Smooth muscle cell (in vitro differentiated cells): ENCODE measurements around the gene LARGE1. TPM values are rescaled to one million over a fixed set of nuclear protein-coding genes. Genes with fewer than 3 reads are reported as not detected.

Experiments
- DNase-seq: peaks from one replicate; lab custom pipeline; 2025; ENCODE audit not compliant: unreplicated experiment; lab: John Stamatoyannopoulos, UW
- H2AFZ ChIP-seq: fragments of 200-600 bp; sonication (generic); 2 replicates; pipeline ENCODE4 v1.6.0; 2016; ENCODE audit warnings: antibody characterized with exemption, low read depth, mild to moderate bottlenecking
- H3F3A ChIP-seq: fragments of 200-600 bp; sonication (generic); 2 replicates; pipeline ENCODE4 v1.6.0; 2017; ENCODE audit warnings: antibody characterized with exemption, low read depth
- H3K27ac ChIP-seq: fragments of 200-600 bp; sonication (generic); 2 replicates; pipeline ENCODE4 v1.5.1; 2016; ENCODE audit warnings: low read depth, mild to moderate bottlenecking
- H3K27me3 ChIP-seq: fragments of 200-600 bp; sonication (generic); 2 replicates; pipeline ENCODE4 v1.6.1; 2016; ENCODE audit warnings: low read depth, mild to moderate bottlenecking
- H3K36me3 ChIP-seq: fragments of 200-600 bp; sonication (generic); 2 replicates; pipeline ENCODE4 v1.5.1; 2016; ENCODE audit warnings: low read depth
- H3K4me1 ChIP-seq: fragments of 200-600 bp; sonication (generic); 2 replicates; pipeline ENCODE4 v1.5.1; 2016; ENCODE audit warnings: low read depth
- H3K4me2 ChIP-seq: fragments of 200-600 bp; sonication (generic); 2 replicates; pipeline ENCODE4 v1.6.0; 2016; ENCODE audit warnings: mild to moderate bottlenecking
- H3K4me3 ChIP-seq: fragments of 200-600 bp; sonication (generic); 2 replicates; pipeline ENCODE4 v1.5.1; 2016; ENCODE audit warnings: mild to moderate bottlenecking
- H3K79me2 ChIP-seq: fragments of 200-600 bp; sonication (generic); 2 replicates; pipeline ENCODE4 v1.6.0; 2016; ENCODE audit warnings: low read depth, mild to moderate bottlenecking
- H3K9ac ChIP-seq: fragments of 200-600 bp; sonication (generic); 2 replicates; pipeline ENCODE4 v1.6.0; 2016; ENCODE audit warnings: low read depth
- H3K9me3 ChIP-seq: fragments of 200-600 bp; sonication (generic); replicated peaks from 2 replicates; pipeline ENCODE4 v1.5.1; 2016; ENCODE audit warnings: low read depth
- H4K20me1 ChIP-seq: fragments of 200-600 bp; sonication (generic); 2 replicates; pipeline ENCODE4 v1.6.0; 2016; ENCODE audit warnings: low read depth
- CTCF ChIP-seq: fragments of 200-600 bp; sonication (generic); IDR thresholded peaks from 2 replicates; pipeline ENCODE4 v1.5.1; 2017; ENCODE audit warnings: borderline replicate concordance, mild to moderate bottlenecking, antibody characterized with exemption; ENCODE audit not compliant: insufficient read depth, poor library complexity, severe bottlenecking
- WGBS: methylation state at CpG from one replicate; pipeline ENCODE4 v1.1.7; 2016; ENCODE audit warnings: low lambda C conversion rate; 5-methylcytosine and 5-hydroxymethylcytosine counted together
- polyA plus RNA-seq: library from polyadenylated mRNA; unstranded; fragments of >200 nt; fragmentation: Nextera tagmentation; extraction: Ambion mirVana; gene quantifications from 2 replicates; pipeline ENCODE4 v1.2.1, GENCODE V29; 2016
- total RNA-seq: library from RNA; depleted of rRNA; stranded (reverse); fragments of >200 nt; gene quantifications from 2 replicates; pipeline ENCODE4 v1.2.3, GENCODE V29; 2014

The LARGE1 gene
- total and polyA plus RNA-seq, 2 experiments from 2014 or later, result 11.9 to 18.0 TPM

- no peak for TF ChIP-seq CTCF
- peaks cover 2% of the 10 kb centered on the region for H3K4me1 ChIP-seq
Measured at GRCh38 chr22:33798401-33798800, 121.9 kb downstream of the LARGE1 start.

GRCh38 chr22:33796494-33796893, 123.8 kb downstream of the LARGE1 start:
- Histone ChIP-seq H3K4me2 (no peak overlapping the region), H3K4me3 (no peak overlapping the region), H3K9me3 (no peaks in the 10 kb centered on the region), H3F3A (no peaks in the 10 kb centered on the region), H4K20me1 (peaks cover 6% of the 10 kb centered on the region), H3K36me3 (no peaks in the 10 kb centered on the region), H3K27me3 (no peaks in the 10 kb centered on the region), H3K4me1 (peaks cover 7% of the 10 kb centered on the region), H3K9ac (no peak overlapping the region), H2AFZ (no peak overlapping the region), H3K27ac (no peak overlapping the region), H3K79me2 (peaks cover 3% of the 10 kb centered on the region)
- WGBS, result 94% methylated on average over 5 of the region's 5 CpGs
- DNase-seq, result no peak
- TF ChIP-seq CTCF, result no peak

More at GRCh38 chr22:33798401-33798800, 121.9 kb downstream of the LARGE1 start:
- no peaks in the 10 kb centered on the region for H3K36me3 ChIP-seq
- no peak overlapping the region for H3K4me2 ChIP-seq
- no peaks in the 10 kb centered on the region for H3K9me3 ChIP-seq
- H3K9ac ChIP-seq, result no peak overlapping the region
- H3K27me3 ChIP-seq, result no peaks in the 10 kb centered on the region
- no peak overlapping the region for H2AFZ ChIP-seq
- H3K27ac ChIP-seq, result no peak overlapping the region
- no peaks in the 10 kb centered on the region for H3F3A ChIP-seq
- H3K4me3 ChIP-seq, result no peak overlapping the region
- peaks cover 3% of the 10 kb centered on the region for H3K79me2 ChIP-seq
- no peak for DNase-seq
- 79% methylated on average over 6 of the region's 6 CpGs for WGBS
- H4K20me1 ChIP-seq, result peaks cover 2% of the 10 kb centered on the region

- WGBS, result 59% methylated on average over 3 of the region's 3 CpGs
- Histone ChIP-seq H3K4me3 (no peak overlapping the region), H3K4me1 (peaks cover 7% of the 10 kb centered on the region), H3K36me3 (no peaks in the 10 kb centered on the region), H3K27ac (peak overlapping the region; percentile 31), H3K27me3 (no peaks in the 10 kb centered on the region), H3K4me2 (peak overlapping the region; percentile 58), H2AFZ (no peak overlapping the region), H3K79me2 (no peaks in the 10 kb centered on the region), H3K9ac (no peak overlapping the region), H3K9me3 (no peaks in the 10 kb centered on the region), H3F3A (no peaks in the 10 kb centered on the region), H4K20me1 (peaks cover 6% of the 10 kb centered on the region)
- no peak for TF ChIP-seq CTCF
- no peak for DNase-seq
Measured at GRCh38 chr22:33793475-33793874, 126.8 kb downstream of the LARGE1 start.

DNA sequence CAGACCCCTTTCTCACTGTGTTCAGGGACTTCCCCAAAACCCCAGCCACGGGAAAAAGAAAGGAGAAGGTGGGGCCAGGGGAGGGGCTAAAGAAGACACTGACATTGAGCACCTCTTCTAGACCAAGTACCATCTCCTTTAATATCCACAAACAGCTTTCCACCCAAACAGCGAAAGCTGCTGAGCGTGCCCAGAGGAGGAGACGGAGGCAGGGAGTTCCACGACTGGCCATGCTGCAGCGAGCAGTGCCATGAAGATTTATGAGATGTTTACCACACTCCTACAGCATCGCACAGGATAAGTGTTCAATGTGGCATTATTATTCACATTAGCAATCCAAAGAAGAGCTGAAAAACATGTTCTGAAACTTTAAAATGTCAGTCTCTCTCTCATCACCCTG, 127.4 kb downstream of the LARGE1 start:
- no peaks in the 10 kb centered on the region for H3F3A ChIP-seq
- no peak overlapping the region for H3K4me3 ChIP-seq
- DNase-seq, result no peak
- H3K36me3 ChIP-seq, result no peaks in the 10 kb centered on the region
- H3K9ac ChIP-seq, result no peak overlapping the region
- TF ChIP-seq CTCF, result no peak
- H3K4me1 ChIP-seq, result peaks cover 7% of the 10 kb centered on the region
- 42% methylated on average over 7 of the region's 7 CpGs for WGBS
- no peaks in the 10 kb centered on the region for H3K9me3 ChIP-seq
- H4K20me1 ChIP-seq, result peaks cover 6% of the 10 kb centered on the region
- H2AFZ ChIP-seq, result no peak overlapping the region
- H3K79me2 ChIP-seq, result no peaks in the 10 kb centered on the region
- H3K4me2 ChIP-seq, result peak overlapping the region; percentile 58
- H3K27me3 ChIP-seq, result no peaks in the 10 kb centered on the region
- peak overlapping the region; percentile 31 for H3K27ac ChIP-seq
